Measurements from ENCODE around the gene COX5A. TPM values are rescaled to one million over a fixed set of nuclear protein-coding genes. Genes with fewer than 3 reads are reported as not detected.

The COX5A gene
- total and polyA plus RNA-seq, 9 donors = 24.8 to 158 (median 75.0) TPM

DNA sequence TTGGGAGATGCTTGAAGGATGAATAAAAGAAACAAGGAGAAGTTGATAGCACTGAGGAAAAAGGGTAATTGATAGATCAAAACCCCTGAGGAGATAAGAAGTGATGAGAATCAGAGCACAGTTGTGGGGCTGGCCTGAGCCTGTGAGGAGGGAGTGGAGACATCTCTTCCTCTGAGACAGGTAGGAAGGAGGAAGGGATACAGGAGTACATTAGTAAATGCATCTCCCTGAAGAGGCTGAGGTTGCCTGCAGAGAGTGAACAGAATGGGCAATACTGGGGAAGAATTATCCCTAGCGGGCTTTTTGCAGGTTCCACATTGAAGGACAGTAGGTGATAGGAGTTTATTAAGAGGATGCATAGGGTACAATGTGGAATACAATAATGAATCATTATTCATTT, 40.2 kb upstream of the COX5A start:
- intact Hi-C loops (cut with DNase I) = no loop called here
- H3K27ac ChIP-seq = no peak overlapping the region

DNA sequence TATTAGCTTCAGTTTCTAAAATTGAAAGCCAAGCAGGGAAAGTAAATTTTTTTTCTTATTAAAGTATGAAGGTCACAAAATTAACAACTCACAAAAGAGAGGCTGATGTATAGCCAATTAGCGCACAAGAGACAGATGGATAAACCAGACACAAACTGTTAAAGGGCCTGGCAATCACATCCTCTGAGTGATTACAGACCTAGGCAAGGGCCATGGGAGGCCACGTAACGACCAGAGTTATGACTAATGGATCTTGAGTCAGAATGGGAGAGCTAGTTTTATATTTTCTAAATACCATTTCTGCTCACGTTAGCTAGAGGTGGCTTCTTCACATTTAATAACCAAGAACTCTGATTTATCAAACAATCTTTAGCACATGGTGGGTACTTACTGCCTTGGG, 39.7 kb upstream of the COX5A start:
- H3K27ac ChIP-seq = no peak overlapping the region

More for the DNA sequence above, 40.2 kb upstream of the COX5A start:
- no peak for DNase-seq
- TF ChIP-seq POLR2A (IDR thresholded peaks at IDR 0.05) = no peak
- TF ChIP-seq, protein P1, sequence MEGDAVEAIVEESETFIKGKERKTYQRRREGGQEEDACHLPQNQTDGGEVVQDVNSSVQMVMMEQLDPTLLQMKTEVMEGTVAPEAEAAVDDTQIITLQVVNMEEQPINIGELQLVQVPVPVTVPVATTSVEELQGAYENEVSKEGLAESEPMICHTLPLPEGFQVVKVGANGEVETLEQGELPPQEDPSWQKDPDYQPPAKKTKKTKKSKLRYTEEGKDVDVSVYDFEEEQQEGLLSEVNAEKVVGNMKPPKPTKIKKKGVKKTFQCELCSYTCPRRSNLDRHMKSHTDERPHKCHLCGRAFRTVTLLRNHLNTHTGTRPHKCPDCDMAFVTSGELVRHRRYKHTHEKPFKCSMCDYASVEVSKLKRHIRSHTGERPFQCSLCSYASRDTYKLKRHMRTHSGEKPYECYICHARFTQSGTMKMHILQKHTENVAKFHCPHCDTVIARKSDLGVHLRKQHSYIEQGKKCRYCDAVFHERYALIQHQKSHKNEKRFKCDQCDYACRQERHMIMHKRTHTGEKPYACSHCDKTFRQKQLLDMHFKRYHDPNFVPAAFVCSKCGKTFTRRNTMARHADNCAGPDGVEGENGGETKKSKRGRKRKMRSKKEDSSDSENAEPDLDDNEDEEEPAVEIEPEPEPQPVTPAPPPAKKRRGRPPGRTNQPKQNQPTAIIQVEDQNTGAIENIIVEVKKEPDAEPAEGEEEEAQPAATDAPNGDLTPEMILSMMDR (IDR thresholded peaks at IDR 0.05) = no peak
- TF ChIP-seq EP300 (IDR thresholded peaks at IDR 0.05) = no peak
- no peak overlapping the region for H3K4me3 ChIP-seq
- no peaks in the 10 kb centered on the region for H3K36me3 ChIP-seq
- H3K27me3 ChIP-seq = no peaks in the 10 kb centered on the region
- no peaks in the 10 kb centered on the region for H3K9me3 ChIP-seq
- 73 to 77% (median 73%) methylated on average over 1 of the region's 1 CpG for WGBS, 3 donors
- H3K4me1 ChIP-seq (ENCODE audit: insufficient read depth) = no peaks in the 10 kb centered on the region

DNA sequence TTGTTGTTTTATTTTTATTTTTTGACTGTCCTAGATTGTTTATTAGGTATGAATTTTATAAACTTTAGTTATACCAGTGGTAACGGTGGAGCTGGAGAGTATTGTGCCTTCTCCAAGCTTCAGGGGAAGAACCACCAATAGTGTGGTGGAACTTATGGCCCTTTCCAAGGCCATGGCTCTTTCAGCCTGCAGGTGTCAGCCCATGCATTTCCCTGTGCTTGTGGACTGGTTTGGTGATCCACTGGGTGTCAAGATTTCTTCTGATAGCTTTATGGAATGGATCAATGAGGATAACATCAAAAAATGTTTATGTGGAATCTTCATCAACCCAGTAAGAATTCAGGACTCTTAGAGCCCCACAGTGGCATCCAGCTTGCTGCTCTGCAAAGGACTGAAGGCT, 38.3 kb upstream of the COX5A start:
- no peaks in the 10 kb centered on the region for H3K9me3 ChIP-seq
- intact Hi-C loops (cut with DNase I) = no loop called here
- WGBS, 3 donors = 44 to 73% (median 71%) methylated on average over 1 of the region's 1 CpG
- no peaks in the 10 kb centered on the region for H3K27me3 ChIP-seq
- H3K4me1 ChIP-seq (ENCODE audit: insufficient read depth) = no peaks in the 10 kb centered on the region
- DNase-seq = no peak
- H3K27ac ChIP-seq = no peak overlapping the region
- H3K4me3 ChIP-seq = no peak overlapping the region
- H3K36me3 ChIP-seq = no peaks in the 10 kb centered on the region
- TF ChIP-seq EP300 (IDR thresholded peaks at IDR 0.05) = no peak
- TF ChIP-seq, protein P1 (IDR thresholded peaks at IDR 0.05) = no peak
- TF ChIP-seq POLR2A (IDR thresholded peaks at IDR 0.05) = no peak

More for the DNA sequence above, 39.7 kb upstream of the COX5A start:
- Histone ChIP-seq H3K9me3 (no peaks in the 10 kb centered on the region), H3K36me3 (no peaks in the 10 kb centered on the region), H3K4me3 (no peak overlapping the region), H3K4me1 (ENCODE audit: insufficient read depth) (no peaks in the 10 kb centered on the region), H3K27me3 (no peaks in the 10 kb centered on the region)
- TF ChIP-seq POLR2A (IDR thresholded peaks at IDR 0.05) (no peak), EP300 (IDR thresholded peaks at IDR 0.05) (no peak)
- TF ChIP-seq, protein P1 (IDR thresholded peaks at IDR 0.05) = no peak
- WGBS, 3 donors = 38 to 45% (median 38%) methylated on average over 4 of the region's 4 CpGs
- intact Hi-C loops (cut with DNase I) = no loop called here
- DNase-seq = no peak

DNA sequence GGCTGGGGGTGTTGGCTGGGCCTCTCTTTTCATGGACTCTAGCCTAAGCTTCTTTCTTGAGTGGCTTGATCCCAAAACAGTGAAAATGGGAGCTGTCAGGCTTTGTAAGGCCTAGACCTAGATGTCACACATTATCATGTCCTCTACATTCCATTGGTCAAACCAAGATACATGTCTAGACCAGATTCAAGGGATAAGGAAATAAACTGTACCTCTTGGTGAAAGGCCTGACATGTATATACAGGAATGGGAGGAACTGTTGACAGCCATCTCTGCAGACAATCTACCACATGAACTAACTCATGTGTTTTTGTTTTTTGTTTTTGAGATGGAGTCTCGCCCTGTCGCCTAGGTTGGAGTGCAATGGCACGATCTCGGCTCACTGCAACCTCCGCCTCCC, 29.8 kb upstream of the COX5A start:
- Histone ChIP-seq H3K9me3 (no peaks in the 10 kb centered on the region), H3K27ac (no peak overlapping the region), H3K36me3 (no peaks in the 10 kb centered on the region), H3K4me3 (no peak overlapping the region), H3K4me1 (ENCODE audit: insufficient read depth) (no peaks in the 10 kb centered on the region), H3K27me3 (no peaks in the 10 kb centered on the region)
- DNase-seq = no peak
- WGBS, 3 donors = 94 to 98% (median 95%) methylated on average over 5 of the region's 5 CpGs
- intact Hi-C loops (cut with DNase I) = no loop called here
- TF ChIP-seq EP300 (IDR thresholded peaks at IDR 0.05) (no peak), POLR2A (IDR thresholded peaks at IDR 0.05) (no peak)
- TF ChIP-seq, protein P1 (IDR thresholded peaks at IDR 0.05) = no peak
